GM12801 (cell line): ENCODE data around the gene SLCO2A1.

Experiments
- CTCF ChIP-seq: IDR thresholded peaks from one replicate; pipeline ENCODE4 v1.5.1; 2011; ENCODE audit warnings: control low read depth; ENCODE audit not compliant: insufficient read length; ENCODE audit errors: extremely low read depth

SLCO2A1 gene

GRCh38 chr3:133964547-133964946, 65.2 kb downstream of the SLCO2A1 start:
- no peak for TF ChIP-seq CTCF

- TF ChIP-seq CTCF = no peak
These were observed 65.9 kb downstream of the SLCO2A1 start for GRCh38 chr3:133963657-133964396.

- no peak for TF ChIP-seq CTCF
These were observed 66.9 kb downstream of the SLCO2A1 start for GRCh38 chr3:133962849-133963248.

GRCh38 chr3:133958071-133958805, 71.5 kb downstream of the SLCO2A1 start:
- no peak for TF ChIP-seq CTCF

GRCh38 chr3:133956982-133957381, 72.7 kb downstream of the SLCO2A1 start:
- TF ChIP-seq CTCF = no peak

- no peak for TF ChIP-seq CTCF
These were observed 73.4 kb downstream of the SLCO2A1 start for GRCh38 chr3:133956353-133956752.

- no peak for TF ChIP-seq CTCF
These were observed 73.8 kb downstream of the SLCO2A1 start for GRCh38 chr3:133955892-133956291.
